ENCODE data around the gene TRIM7.

Gene TRIM7

GRCh38 chr5:181173420-181174342 is 31.3 kb downstream of the TRIM7 start:
- peak; percentile 52 for DNase-seq
- Histone ChIP-seq H3K14ac (ENCODE audit: low read length in 2 of 2) (no peak overlapping the region), H3K27ac (ENCODE audit: low read length, poor library complexity, severe bottlenecking) (no peak overlapping the region), H3K4me2 (ENCODE audit: low read length, poor library complexity, severe bottlenecking) (peak overlapping the region; percentile 20), H3K4me3 (ENCODE audit: insufficient read depth in 1 of 2, low read depth in 1 of 2, low read length in 2 of 2) (peak overlapping the region in 1 of 2 experiments; percentile 59), H3K27me3 (ENCODE audit: control insufficient read depth in 1 of 2, insufficient read depth in 1 of 2, low read length in 2 of 2) (peaks cover 3 to 19% of the 10 kb centered on the region in 2 experiments), H2BK5ac (ENCODE audit: low read depth, low read length, poor library complexity, severe bottlenecking) (no peak overlapping the region), H2BK15ac (ENCODE audit: low read depth, poor library complexity, severe bottlenecking) (no peak overlapping the region), H3K36me3 (ENCODE audit: control insufficient read depth in 1 of 2, insufficient read depth in 2 of 2, low read depth in 1 of 2, low read length in 2 of 2) (no peaks in the 10 kb centered on the region), H3K9ac (ENCODE audit: low read length) (no peak overlapping the region), H3K4ac (ENCODE audit: low read depth in 1 of 2, low read length in 2 of 2) (no peak overlapping the region), H4K8ac (ENCODE audit: low read length) (no peak overlapping the region), H3K18ac (ENCODE audit: low read depth in 1 of 2, low read length in 2 of 2) (no peak overlapping the region), H2BK12ac (ENCODE audit: low read length in 2 of 2) (no peak overlapping the region), H2BK120ac (ENCODE audit: low read depth, low read length) (no peak overlapping the region), H3K4me1 (ENCODE audit: control insufficient read depth, insufficient read depth, low read depth, low read length) (peaks cover 23% of the 10 kb centered on the region), H3K9me3 (ENCODE audit: control insufficient read depth, low read length) (no peaks in the 10 kb centered on the region), H2AFZ (ENCODE audit: low read depth, low read length) (no peak overlapping the region), H3K23ac (ENCODE audit: low read length in 2 of 2) (no peak overlapping the region), H4K91ac (ENCODE audit: low read length) (no peak overlapping the region), H2AK5ac (ENCODE audit: low read length, severe bottlenecking) (no peak overlapping the region), H3K79me1 (replicated peaks; ENCODE audit: low read length, poor library complexity, severe bottlenecking) (no peaks in the 10 kb centered on the region)
- WGBS = 2% methylated on average over 49 of the region's 50 CpGs

DNA sequence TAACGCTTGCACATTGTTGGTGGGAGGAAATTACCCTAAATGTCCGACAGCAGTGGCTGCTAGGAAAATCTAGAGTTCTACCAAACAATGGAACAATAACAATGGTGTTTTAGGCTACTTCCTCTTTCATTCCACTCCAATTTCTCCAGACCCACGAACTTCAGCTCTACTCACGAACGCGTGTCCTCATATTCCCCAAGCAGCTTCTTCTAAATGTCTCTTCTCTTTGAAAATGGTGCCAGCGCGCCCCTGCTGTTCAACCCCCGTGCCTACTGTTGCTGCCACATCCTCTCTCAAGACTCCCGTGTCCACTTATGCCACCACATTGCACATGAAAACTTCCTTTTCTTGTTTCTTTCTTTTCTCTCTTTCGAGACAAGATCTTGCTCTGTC is 32.0 kb downstream of the TRIM7 start:
- 26% methylated on average over 11 of the region's 11 CpGs for WGBS
- Histone ChIP-seq H2AK5ac (ENCODE audit: low read length, severe bottlenecking) (no peak overlapping the region), H3K14ac (ENCODE audit: low read length in 2 of 2) (no peak overlapping the region), H3K4me3 (ENCODE audit: insufficient read depth in 1 of 2, low read depth in 1 of 2, low read length in 2 of 2) (peak overlapping the region in 1 of 2 experiments; percentile 59), H3K23ac (ENCODE audit: low read length in 2 of 2) (no peak overlapping the region), H3K27me3 (ENCODE audit: control insufficient read depth in 1 of 2, insufficient read depth in 1 of 2, low read length in 2 of 2) (peaks cover 8 to 24% of the 10 kb centered on the region in 2 experiments), H3K4me1 (ENCODE audit: control insufficient read depth, insufficient read depth, low read depth, low read length) (peaks cover 24% of the 10 kb centered on the region), H3K9me3 (ENCODE audit: control insufficient read depth, low read length) (no peaks in the 10 kb centered on the region), H2BK5ac (ENCODE audit: low read depth, low read length, poor library complexity, severe bottlenecking) (no peak overlapping the region), H4K91ac (ENCODE audit: low read length) (no peak overlapping the region), H2BK15ac (ENCODE audit: low read depth, poor library complexity, severe bottlenecking) (no peak overlapping the region), H2BK120ac (ENCODE audit: low read depth, low read length) (no peak overlapping the region), H2BK12ac (ENCODE audit: low read length in 2 of 2) (no peak overlapping the region), H3K9ac (ENCODE audit: low read length) (no peak overlapping the region), H3K4me2 (ENCODE audit: low read length, poor library complexity, severe bottlenecking) (peak overlapping the region; percentile 20), H4K8ac (ENCODE audit: low read length) (peak overlapping the region; percentile 17), H3K36me3 (ENCODE audit: control insufficient read depth in 1 of 2, insufficient read depth in 2 of 2, low read depth in 1 of 2, low read length in 2 of 2) (no peaks in the 10 kb centered on the region), H3K18ac (ENCODE audit: low read depth in 1 of 2, low read length in 2 of 2) (no peak overlapping the region), H3K27ac (ENCODE audit: low read length, poor library complexity, severe bottlenecking) (no peak overlapping the region), H2AFZ (ENCODE audit: low read depth, low read length) (no peak overlapping the region), H3K4ac (ENCODE audit: low read depth in 1 of 2, low read length in 2 of 2) (no peak overlapping the region), H3K79me1 (replicated peaks; ENCODE audit: low read length, poor library complexity, severe bottlenecking) (no peaks in the 10 kb centered on the region)
- DNase-seq = no peak

DNA sequence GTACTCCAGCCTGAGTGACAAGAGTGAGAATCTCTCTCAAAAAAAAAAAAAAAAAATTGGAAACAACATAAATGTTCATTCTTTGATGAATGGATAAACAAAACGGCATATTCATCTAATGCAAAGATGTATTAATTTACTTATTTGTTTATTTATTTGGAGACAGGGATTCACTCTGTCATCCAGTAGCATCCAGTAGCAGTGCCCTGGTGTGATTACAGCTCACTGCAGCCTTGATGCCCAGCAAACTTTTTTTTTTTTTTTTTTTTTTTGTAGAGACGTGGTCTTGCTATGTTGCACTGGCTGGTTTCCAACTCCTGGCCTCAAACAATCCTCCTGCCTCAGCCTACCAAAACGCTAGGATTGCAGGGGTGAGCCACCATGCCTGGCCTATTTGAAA is 33.2 kb downstream of the TRIM7 start:
- Histone ChIP-seq H2BK5ac (ENCODE audit: low read depth, low read length, poor library complexity, severe bottlenecking) (no peak overlapping the region), H3K27ac (ENCODE audit: low read length, poor library complexity, severe bottlenecking) (no peak overlapping the region), H3K9me3 (ENCODE audit: control insufficient read depth, low read length) (no peaks in the 10 kb centered on the region)

GRCh38 chr5:181170996-181171395 is 34.0 kb downstream of the TRIM7 start:
- H2BK15ac ChIP-seq (ENCODE audit: low read depth, poor library complexity, severe bottlenecking) = no peak overlapping the region
- 70% methylated on average over 6 of the region's 6 CpGs for WGBS
- peaks cover 8 to 16% of the 10 kb centered on the region in 2 experiments for H3K27me3 ChIP-seq (ENCODE audit: control insufficient read depth in 1 of 2, insufficient read depth in 1 of 2, low read length in 2 of 2)
- H3K4me3 ChIP-seq (ENCODE audit: insufficient read depth in 1 of 2, low read depth in 1 of 2, low read length in 2 of 2) = peak overlapping the region in 1 of 2 experiments; percentile 73
- H3K4me2 ChIP-seq (ENCODE audit: low read length, poor library complexity, severe bottlenecking) = no peak overlapping the region
- H3K36me3 ChIP-seq (ENCODE audit: control insufficient read depth in 1 of 2, insufficient read depth in 2 of 2, low read depth in 1 of 2, low read length in 2 of 2) = no peaks in the 10 kb centered on the region
- H3K9me3 ChIP-seq (ENCODE audit: control insufficient read depth, low read length) = no peaks in the 10 kb centered on the region
- peak; percentile 29 for DNase-seq
- no peak overlapping the region for H2AFZ ChIP-seq (ENCODE audit: low read depth, low read length)
- H2BK5ac ChIP-seq (ENCODE audit: low read depth, low read length, poor library complexity, severe bottlenecking) = no peak overlapping the region
- no peaks in the 10 kb centered on the region for H3K79me1 ChIP-seq (replicated peaks; ENCODE audit: low read length, poor library complexity, severe bottlenecking)
- H4K91ac ChIP-seq (ENCODE audit: low read length) = no peak overlapping the region
- no peak overlapping the region for H3K18ac ChIP-seq (ENCODE audit: low read depth in 1 of 2, low read length in 2 of 2)
- H3K14ac ChIP-seq (ENCODE audit: low read length in 2 of 2) = no peak overlapping the region
- H2BK12ac ChIP-seq (ENCODE audit: low read length in 2 of 2) = no peak overlapping the region
- no peak overlapping the region for H2BK120ac ChIP-seq (ENCODE audit: low read depth, low read length)
- H2AK5ac ChIP-seq (ENCODE audit: low read length, severe bottlenecking) = no peak overlapping the region
- H3K27ac ChIP-seq (ENCODE audit: low read length, poor library complexity, severe bottlenecking) = peak overlapping the region; percentile 52
- no peak overlapping the region for H3K4ac ChIP-seq (ENCODE audit: low read depth in 1 of 2, low read length in 2 of 2)
- H3K4me1 ChIP-seq (ENCODE audit: control insufficient read depth, insufficient read depth, low read depth, low read length) = peaks cover 24% of the 10 kb centered on the region
- H3K9ac ChIP-seq (ENCODE audit: low read length) = no peak overlapping the region
- H4K8ac ChIP-seq (ENCODE audit: low read length) = no peak overlapping the region
- no peak overlapping the region for H3K23ac ChIP-seq (ENCODE audit: low read length in 2 of 2)

More for the DNA sequence above, 33.2 kb downstream of the TRIM7 start:
- Histone ChIP-seq H2AFZ (ENCODE audit: low read depth, low read length) (no peak overlapping the region), H2AK5ac (ENCODE audit: low read length, severe bottlenecking) (peak overlapping the region; percentile 53), H3K4me3 (ENCODE audit: insufficient read depth in 1 of 2, low read depth in 1 of 2, low read length in 2 of 2) (no peak overlapping the region), H2BK12ac (ENCODE audit: low read length in 2 of 2) (no peak overlapping the region), H3K4me2 (ENCODE audit: low read length, poor library complexity, severe bottlenecking) (no peak overlapping the region), H4K8ac (ENCODE audit: low read length) (no peak overlapping the region), H3K9ac (ENCODE audit: low read length) (no peak overlapping the region), H3K23ac (ENCODE audit: low read length in 2 of 2) (no peak overlapping the region), H3K36me3 (ENCODE audit: control insufficient read depth in 1 of 2, insufficient read depth in 2 of 2, low read depth in 1 of 2, low read length in 2 of 2) (no peaks in the 10 kb centered on the region), H3K79me1 (replicated peaks; ENCODE audit: low read length, poor library complexity, severe bottlenecking) (no peaks in the 10 kb centered on the region), H3K18ac (ENCODE audit: low read depth in 1 of 2, low read length in 2 of 2) (no peak overlapping the region), H4K91ac (ENCODE audit: low read length) (no peak overlapping the region), H3K4ac (ENCODE audit: low read depth in 1 of 2, low read length in 2 of 2) (no peak overlapping the region), H2BK120ac (ENCODE audit: low read depth, low read length) (no peak overlapping the region), H3K14ac (ENCODE audit: low read length in 2 of 2) (no peak overlapping the region), H2BK15ac (ENCODE audit: low read depth, poor library complexity, severe bottlenecking) (no peak overlapping the region), H3K27me3 (ENCODE audit: control insufficient read depth in 1 of 2, insufficient read depth in 1 of 2, low read length in 2 of 2) (peaks cover 8 to 17% of the 10 kb centered on the region in 2 experiments), H3K4me1 (ENCODE audit: control insufficient read depth, insufficient read depth, low read depth, low read length) (peaks cover 24% of the 10 kb centered on the region)
- DNase-seq = no peak
- WGBS = 71% methylated on average over 2 of the region's 3 CpGs
